HUDEP-2 (cell line): ENCODE data around the gene MYO5C.

Experiments used
- DNase-seq, 76 experiments: peaks; one replicate each; lab custom pipeline; 2025; ENCODE audit not compliant: unreplicated experiment in 76 of 76; lab: John Stamatoyannopoulos, UW

MYO5C gene

DNA sequence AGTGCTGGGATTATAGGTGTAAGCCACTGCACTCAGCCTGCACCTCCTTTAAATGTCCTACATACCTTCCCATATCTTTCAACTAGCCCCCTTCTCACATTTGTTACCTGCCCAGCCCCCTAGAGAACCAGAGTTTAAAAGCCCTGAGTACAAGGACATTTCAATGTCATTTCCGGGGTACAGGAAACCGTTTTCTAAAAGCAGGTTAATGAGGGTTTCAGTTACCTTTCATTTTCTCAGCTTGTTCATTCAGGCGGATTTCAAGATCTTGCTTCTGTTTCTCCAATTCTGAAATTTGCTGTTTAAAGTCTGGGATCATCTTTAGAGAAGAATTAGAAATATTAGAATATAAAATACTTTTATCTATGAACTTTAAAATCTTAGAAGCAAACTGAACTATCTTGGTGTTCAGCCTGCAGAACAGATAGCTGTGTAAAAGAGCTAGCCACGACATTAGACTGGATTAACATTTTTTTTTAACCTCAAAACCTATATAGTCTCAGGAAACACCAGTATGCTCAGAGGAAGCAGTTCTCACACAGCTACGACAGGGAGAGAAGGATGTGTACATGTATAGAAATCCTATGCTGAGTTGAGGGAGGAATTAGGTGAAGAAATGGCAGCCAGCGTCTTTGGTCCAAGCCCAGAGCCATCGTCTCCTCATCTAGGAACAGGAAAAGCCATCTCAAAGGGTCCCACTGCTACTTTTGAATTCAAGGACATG, 74.5 kb downstream of the MYO5C start:
- no peak for DNase-seq

- DNase-seq, result no peak
Measured at GRCh38 chr15:52220251-52220650, 75.4 kb downstream of the MYO5C start.

DNA sequence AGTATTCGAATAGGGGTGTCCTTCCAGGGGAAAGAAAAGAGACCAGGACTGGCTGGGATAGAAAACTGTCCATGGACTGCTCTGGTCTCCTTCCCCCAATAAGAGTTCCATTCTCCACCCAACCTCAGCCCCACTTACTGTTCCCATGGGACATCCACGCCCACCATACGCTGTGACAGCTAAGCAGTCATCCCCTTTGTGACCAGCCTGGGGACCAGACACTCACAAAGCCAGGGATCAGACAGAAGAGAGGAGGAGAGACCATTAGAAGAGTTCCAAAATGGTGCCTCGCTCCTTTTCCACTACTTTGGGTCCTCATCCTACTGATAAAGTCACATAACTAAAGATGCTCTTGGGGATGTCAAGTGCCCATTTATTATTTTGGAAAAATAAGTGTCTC, 76.8 kb downstream of the MYO5C start:
- DNase-seq, result no peak

GRCh38 chr15:52218371-52218770, 77.2 kb downstream of the MYO5C start:
- DNase-seq, result no peak

- peak in 4 of 76 experiments; percentile 2 to 50 (median 8) for DNase-seq
Measured at GRCh38 chr15:52217186-52217585, 78.4 kb downstream of the MYO5C start.

DNA sequence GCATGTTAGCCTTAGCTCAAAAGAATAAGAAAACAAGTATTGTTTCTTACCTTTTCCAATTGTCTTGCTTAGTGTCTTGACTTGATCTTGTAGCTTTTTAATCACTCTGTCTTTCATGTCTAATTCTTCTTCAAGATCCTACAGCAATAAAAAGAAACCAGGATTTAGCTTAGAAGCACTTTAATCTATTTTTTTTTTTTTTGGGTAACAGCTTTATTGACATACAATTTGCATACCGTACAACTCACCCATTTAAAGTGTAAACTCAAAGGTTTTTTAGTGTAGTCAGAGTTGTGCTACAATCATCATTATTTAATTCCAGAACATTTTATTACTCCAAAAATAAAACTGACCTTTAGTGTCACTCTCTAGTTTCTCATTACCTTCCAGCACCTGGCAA, 81.1 kb downstream of the MYO5C start:
- no peak for DNase-seq

- DNase-seq, result no peak
Measured at GRCh38 chr15:52213206-52213605, 82.4 kb downstream of the MYO5C start.

DNA sequence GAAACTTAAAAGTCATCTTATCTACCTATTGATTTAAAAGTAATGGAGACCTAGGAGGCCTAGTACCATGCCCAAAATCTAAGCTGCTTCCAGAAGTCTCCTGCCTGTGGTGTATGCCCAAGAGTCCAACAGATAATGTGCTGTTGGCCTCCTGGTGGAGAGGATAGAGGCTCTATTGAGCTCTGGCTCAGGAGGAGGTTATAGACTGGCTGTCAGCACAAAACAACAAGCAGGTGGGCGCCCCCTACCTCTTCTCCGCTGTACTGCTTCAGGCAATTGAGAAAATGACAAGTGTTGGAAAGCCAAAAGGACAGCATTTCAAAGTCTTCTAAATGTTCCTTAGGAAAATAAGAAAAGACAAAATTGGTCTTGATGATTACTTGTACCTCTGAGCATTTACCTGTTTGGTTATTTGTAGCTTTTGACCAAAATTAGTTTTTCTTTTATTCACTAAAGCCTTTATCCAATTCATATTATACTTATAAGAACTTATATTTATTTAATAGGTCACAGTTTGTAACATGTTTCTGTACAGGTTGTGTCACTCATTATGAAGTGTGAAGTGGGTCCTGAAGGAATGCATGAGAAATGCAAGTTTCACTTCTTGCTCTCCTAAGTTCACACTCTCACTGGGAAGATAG, 87.2 kb downstream of the MYO5C start:
- DNase-seq, result peak in 60 of 76 experiments; percentile 3 to 78 (median 42)

- DNase-seq, result no peak
Measured at GRCh38 chr15:52207191-52207590, 88.4 kb downstream of the MYO5C start.

GRCh38 chr15:52206446-52206845, 89.2 kb downstream of the MYO5C start:
- DNase-seq, result no peak

DNA sequence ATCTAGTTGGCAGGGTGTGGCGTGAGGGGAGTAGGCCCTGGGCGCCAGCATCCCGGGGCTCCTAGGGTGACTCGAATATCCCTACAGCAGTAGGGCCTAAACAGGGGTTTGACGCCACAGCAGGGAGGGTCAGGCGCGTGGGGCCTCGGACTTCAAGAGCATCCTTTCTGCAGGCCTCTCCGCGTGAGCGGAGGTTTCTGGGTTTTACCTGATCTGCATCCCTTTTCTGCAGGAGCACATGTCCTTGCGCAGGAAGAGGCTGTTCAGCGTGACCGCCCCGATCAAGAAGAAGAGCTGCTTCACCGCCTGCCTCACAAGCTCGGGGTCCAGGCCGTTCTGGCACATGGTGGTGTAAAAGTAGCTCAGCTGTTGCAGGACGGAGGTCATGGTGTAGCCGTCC, 90.9 kb downstream of the MYO5C start:
- DNase-seq, result no peak

DNA sequence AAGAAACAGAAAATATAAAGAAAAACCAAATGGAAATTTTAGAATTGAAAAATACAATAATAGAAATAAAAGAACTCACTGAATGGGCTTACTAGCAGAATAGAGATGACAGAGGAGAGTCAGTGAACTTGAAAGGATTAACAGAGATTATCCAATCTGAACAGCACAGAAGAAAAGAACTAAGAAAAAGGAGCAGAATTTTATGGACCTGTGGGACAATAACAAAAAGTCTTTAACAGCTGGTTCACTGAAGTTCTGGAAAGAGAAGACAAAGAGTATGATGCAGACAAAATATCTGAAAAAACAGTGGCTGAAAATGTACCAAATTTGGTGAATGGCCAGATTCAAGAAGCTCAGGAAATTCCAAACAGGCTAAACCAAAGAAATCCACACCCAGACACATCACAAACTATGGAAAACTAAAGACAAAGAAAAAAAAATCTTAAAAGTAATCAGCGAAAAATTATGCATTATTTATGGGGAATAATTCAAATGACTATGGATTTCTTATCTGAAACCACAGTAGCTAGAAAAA, 94.7 kb downstream of the MYO5C start:
- no peak for DNase-seq

DNA sequence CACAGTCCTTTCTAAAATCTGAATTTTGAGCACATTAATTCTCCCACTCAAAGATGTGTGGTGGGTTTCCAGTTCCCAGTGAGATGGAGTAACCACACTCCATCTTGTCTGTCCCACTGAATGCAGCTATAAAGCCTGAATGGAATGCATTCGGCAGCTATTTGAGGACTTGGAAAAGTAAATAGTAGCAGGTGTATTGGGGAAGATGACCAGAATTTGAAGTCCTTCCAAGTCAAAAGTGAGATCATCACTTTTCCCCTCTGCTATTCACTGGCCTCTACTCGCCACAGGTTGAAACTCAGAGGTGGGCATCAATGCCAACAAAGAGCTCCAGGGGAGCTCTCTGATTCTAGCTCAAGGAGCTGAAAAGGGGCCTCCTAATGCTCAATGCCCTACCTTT, 96.3 kb downstream of the MYO5C start:
- no peak for DNase-seq

- no peak for DNase-seq
Measured at GRCh38 chr15:52196891-52197290, 98.7 kb downstream of the MYO5C start.

DNA sequence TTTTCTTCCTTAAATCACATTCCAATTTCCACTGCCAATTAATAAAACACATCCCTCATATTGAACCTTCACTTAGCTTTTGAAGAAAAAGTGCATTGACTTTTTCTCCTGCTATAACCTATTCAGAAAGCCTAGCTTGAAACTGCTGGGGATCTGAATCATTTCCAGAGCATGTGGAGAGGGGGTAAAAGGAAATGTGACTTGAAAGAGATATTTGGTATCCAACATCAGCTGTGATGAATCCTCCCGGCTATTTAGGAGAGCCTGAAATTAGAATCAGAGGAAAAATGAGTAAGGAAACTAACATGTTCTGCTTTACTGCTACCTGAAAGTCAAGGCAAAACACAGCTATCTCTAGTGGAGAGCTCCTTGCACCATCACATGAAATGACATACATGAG, 101.8 kb downstream of the MYO5C start:
- no peak for DNase-seq

GRCh38 chr15:52193321-52193720, 102.3 kb downstream of the MYO5C start:
- DNase-seq, result no peak

- no peak for DNase-seq
Measured at GRCh38 chr15:52191207-52191606, 104.4 kb downstream of the MYO5C start, which contains the start of gene GNB5. Gene GNB5, minus strand, starts transcription at chr15:52191392. Its CDS starts 6,716 bp downstream, at chr15:52184676.

GRCh38 chr15:52186651-52187486, 108.7 kb downstream of the MYO5C start:
- no peak for DNase-seq

DNA sequence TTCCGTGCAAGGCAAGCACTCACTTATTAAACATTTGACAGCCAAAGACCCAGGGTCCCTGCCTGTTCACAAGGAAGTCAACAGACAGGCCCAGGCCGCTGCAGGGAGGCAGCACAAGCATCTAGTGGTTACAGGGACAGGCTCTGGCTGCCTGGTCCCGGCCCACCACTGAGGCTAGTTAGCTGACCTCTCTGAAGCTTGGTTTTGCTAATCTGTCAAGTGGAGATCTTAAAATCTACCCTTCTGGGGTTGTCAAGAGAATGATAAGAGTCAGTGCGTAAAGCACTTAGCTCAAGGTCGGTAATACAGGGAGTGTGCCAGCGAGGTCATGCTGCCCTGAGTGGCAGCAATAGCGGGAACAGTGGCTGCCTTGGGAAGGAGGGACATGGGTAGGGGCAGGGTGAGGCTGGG, 110.4 kb downstream of the MYO5C start:
- no peak for DNase-seq

DNA sequence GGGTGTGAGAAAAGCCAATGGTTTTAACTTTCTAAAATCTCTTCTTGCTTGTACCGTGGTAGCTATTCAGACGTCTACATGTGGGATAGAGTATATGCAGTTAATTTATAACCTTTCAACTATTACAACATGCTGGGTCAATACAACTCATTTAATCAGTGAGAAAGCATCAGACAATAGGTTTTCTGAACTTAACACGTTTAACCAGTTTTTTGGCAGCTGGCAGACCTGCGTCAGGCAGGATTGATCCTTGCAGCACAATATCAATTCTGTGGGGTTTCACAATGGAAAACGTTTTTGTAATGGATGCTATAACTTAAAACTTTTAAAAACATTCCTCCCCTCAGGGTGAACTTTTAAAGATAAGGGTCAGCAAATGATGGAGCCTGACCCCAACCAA, 110.9 kb downstream of the MYO5C start:
- no peak for DNase-seq

- peak in 6 of 76 experiments; percentile 4 to 36 (median 18) for DNase-seq
Measured at GRCh38 chr15:52183562-52184173, 111.9 kb downstream of the MYO5C start.
